ENCODE results near the gene SERPINB6. TPM values are rescaled to one million over a fixed set of nuclear protein-coding genes. Genes with fewer than 3 reads are reported as not detected.
"Not testable (repeated sequence)": the region's sequence is repeated elsewhere in the genome, so short reads cannot be mapped to it uniquely, and the experiment has no call there.

The SERPINB6 gene
- total RNA-seq, 1 experiment from 2014 or later = 38.7 TPM

DNA sequence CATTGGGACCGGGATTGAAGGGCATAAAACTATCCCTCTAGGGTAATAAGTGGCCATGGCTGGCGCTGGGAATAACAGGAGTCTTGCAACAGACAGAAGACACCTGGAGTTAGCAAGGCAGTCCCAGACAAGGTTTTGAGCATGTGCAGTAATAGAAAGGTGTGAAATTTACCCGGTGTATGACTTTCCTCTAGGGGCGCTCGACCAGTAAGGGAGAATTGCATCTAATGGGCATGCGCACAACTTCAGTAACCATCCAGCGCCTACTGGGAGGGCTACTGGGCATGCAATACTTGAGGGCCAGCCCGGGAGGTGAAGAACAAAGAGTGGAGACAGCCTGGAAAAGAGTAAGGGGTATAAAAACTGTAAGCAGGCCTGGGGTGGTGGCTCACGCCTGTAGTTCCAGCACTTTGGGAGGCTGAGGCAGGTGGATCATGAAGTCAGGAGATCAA, 32.7 kb downstream of the SERPINB6 start:
- DNase-seq (ENCODE audit: low read depth) = peak; percentile 59

DNA sequence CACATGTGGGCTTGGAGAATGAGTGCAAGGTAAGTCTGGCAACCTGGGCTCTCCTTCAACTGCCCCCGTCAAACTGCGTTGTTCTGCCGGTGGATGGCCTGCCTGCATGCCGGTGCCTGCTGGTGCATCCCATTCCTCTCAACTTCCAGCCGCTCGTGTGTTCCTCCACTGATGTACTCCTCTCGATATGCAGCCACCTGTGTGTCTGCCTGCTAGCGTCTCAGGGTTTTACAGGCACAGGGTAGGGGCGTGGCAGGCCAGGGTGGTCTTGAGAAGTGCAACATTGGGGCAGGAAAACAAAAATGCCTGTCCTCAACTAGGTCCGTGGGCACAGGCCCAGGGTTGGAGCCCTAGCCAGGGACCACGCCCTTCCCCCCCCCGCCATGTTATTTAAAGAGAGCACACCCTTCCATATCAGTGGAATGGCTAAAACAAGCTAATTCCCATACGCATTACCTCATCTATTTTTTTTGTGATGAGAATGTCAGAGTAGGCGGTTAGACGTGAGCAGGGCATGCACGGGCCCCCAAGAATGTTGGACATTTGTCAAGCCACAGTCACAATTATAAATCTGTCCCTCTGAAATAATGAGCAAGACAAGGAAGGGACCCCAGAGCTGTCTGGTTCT, 33.2 kb downstream of the SERPINB6 start:
- no peak for DNase-seq (ENCODE audit: low read depth)

DNA sequence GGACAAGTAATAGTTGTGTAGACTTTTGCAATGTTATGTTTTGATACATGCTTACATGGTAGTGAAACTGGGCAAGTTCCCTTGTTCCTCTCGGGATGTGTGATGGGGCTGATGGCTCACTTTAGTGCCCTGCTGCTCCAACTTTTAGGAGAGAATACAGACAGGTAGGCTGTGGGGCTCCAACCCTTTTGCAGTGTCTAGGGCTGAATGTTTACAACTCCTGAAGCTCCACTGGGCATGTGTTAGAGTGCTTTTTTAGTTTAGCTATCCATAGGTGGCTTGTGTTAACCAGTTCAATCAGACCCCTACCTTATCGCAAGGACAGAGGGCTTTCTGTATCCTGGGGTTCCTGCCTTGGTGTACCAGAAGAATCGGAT, 33.8 kb downstream of the SERPINB6 start:
- DNase-seq (ENCODE audit: low read depth) = no peak

DNA sequence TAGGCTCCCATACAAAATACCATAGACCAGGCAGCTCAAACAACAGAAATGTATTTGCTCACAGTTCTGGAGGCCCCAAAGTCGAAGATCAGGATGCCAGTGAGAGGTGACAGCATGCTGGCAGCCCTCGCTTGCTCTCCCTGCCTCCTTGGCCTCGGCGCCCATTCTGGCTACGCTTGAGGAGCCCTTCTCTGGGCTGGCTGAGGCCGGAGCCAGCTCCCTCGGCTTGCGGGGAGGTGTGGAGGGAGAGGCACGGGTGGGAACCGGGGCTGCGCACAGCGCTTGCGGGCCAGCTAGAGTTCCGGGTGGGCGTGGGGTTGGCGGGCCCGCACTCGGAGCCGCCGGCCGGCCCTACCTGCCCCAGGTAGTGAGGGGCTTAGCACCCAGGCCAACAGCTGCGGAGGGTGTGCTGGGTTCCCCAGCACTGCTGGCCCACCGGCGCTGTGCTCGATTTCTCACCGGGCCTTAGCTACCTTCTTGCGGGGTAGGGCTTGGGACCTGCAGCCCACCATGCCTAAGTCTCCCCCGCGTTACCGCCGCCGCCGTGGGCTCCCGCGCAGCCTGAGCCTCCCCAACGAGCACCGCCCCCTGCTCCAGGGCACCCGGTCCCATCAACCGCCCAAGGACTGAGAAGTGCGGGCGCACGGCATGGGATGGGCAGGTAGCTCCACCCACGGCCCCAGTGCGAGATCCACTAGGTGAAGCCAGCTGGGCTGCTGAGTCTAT, 35.6 kb downstream of the SERPINB6 start:
- DNase-seq (ENCODE audit: low read depth) = no peak

DNA sequence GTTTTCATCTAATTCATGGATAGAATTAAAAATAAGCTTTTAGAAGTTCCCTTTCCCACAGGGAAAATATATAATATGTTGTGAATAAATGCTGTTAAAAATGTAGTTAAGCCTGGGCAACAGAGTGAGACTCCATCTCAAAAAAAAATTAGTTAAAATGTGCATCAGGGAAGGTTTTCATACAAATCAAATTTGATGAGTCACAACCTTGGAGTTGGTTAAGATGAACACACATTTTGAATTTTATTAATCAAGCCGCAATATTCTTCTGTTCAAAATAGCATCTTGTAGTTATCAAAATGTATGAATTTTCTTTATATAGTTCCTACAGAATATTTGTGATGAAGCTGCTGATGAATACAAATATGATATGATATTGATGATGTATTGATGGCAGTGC, 37.3 kb downstream of the SERPINB6 start:
- DNase-seq (ENCODE audit: low read depth) = no peak

DNA sequence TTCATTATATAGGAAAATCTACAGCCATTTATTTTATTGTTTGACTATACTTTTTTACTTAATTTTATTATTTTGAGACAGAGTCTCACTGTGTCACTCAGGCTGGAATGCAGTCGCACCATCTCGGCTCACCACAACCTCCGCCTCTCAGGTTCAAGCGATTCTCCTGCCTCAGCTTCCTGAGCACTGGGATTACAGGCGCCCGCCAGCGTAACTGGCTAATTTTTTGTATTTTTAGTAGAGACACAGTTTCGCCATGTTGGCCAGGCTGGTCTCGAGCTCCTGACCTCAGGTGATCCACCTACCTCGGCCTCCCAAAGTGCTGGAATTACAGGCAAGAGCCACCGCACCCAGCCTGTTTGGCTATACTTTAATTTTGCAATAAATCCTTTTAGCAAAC, 38.5 kb downstream of the SERPINB6 start:
- not testable (repeated sequence) for DNase-seq (ENCODE audit: low read depth)

DNA sequence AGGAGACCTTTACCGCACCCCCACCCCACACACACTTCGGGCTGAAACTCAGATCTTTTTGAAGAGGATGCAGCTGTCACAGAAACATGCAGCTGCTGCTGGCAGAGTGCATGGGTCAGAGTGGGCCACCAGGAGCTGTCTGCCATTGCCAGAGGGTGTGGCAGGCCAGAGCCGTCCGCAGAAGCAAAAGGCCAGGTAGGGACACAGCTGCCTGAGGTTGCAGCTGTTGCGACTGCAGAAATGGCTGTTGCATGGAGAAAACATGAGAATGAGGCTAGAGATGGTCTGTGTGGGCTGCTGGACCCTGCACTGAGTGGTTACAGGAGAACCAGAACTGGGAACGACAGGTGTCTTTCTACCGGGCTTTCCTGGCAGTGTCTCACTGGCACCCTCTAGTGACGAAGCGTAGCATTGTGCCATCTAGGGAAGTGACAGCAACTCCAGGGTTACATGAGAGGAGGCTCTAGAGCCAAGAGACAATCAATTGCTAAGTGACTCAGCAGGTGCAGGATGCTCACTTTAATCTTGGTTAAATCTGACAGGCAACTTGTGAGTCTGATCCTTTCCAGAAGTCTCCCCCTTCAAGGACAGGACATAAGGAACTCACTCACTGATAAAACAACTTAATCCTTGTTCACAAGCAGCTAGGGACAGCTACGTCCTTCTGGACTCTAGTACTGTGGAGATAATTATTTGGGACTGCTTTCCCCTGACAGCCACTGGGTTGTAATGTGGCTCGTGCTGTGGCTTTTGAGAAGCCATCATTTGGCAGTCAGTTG, 39.2 kb downstream of the SERPINB6 start:
- peak; percentile 84 for DNase-seq (ENCODE audit: low read depth)

DNA sequence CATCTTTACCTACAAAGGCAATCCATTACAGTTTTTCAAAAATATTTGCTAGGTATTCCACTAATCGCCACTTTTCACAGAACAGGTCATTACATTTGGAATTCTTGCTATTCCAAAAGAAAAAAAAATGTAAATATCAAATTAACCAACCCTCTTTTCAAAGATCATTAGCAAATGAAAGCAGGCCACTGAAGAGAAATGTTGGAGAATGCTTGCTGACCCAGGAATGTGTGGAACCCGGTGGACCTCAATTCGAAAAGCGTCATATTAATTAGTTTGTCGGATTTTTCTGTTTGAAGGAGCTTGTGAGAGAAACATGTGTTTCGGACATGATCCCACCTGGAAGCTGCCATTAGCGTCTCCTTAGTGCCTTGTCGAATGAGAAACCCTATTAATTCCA, 40.3 kb downstream of the SERPINB6 start:
- DNase-seq (ENCODE audit: low read depth) = no peak

DNA sequence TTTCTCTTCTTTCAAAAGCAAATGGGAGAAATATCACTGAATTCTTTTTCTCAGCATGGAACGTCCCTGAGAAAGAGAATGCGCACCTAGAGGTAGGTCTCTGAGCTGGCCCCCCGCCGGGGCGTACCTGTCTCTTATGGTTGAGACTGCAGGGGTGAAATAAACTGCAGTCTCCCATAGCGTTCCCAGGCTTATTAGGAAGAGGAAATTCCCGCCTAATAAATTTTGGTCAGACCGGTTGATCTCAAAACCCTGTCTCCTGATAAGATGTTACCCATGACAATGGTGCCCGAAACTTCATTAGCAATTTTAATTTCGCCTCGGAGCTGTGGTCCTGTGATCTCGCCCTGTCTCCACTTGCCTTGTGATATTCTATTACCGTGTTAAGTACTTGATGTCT, 43.4 kb downstream of the SERPINB6 start:
- not testable (repeated sequence) for DNase-seq (ENCODE audit: low read depth)

DNA sequence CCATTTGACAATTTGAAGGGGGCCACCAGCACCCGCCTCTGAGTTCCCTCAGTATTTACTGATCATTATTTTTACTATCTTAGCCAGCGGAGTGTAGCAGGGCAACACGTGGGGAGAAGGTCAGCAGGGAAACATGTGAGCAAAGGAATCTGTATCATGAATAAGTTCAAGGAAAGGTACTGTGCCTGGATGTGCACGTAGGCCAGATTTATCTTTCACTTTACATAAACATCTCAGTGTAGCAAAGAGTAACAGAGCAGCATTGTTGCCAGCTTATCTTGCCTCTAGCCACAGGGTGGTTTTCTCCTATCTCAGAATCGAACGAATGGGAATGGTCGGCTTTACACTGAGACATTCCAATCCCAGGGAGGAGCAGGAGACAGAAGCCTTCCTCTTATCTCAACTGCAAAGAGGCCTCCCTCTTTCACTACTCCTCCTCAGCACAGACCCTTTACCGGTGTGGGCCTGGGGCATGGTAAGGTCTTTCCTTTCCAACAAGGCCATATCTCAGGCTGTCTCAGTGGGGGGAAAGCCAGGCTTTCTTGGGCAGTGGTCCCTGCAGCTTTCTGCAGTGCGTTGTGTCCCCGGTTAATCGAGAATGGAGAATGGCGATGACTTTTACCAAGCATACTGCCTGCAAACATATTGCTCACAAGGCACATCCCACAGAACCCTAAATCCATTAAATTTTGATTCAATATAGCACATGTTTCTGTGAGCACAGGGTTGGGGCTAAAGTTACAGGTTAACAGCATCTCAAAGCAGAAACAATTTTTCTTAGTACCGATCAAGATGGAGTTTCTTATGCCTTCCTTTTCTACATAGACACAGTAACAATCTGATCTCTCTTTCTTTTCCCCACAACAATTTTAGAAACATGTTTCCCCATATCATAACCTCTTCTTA, 45.3 kb downstream of the SERPINB6 start:
- not testable (repeated sequence) for DNase-seq (ENCODE audit: low read depth)

DNA sequence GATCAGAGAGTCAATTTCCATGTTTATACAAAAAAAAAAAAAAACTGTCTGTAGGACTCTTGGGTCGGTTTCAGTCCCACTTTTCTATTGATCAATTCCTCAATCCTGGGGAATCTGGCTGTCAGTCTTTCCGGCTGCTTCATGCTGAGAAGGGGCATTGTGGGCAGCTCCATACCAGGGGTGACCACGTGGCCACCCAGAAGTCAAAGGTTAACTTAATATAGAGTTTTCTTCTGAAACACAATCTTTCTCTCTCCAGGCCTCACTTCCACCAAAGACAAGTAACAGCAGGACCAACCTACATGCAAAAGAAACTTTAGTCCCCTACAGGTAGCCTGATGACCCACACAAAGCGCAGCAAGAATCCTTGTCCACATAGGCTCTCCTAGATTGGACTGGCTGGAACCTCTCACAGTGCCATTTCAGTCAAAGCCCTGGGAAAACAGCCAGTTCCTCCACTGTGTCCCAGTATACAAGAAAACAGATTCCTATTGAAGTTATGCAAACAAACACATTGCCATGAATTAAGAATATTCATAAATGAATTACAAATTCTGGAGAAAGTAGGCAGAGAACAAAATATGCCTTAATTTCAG, 49.7 kb downstream of the SERPINB6 start:
- DNase-seq (ENCODE audit: low read depth) = no peak

DNA sequence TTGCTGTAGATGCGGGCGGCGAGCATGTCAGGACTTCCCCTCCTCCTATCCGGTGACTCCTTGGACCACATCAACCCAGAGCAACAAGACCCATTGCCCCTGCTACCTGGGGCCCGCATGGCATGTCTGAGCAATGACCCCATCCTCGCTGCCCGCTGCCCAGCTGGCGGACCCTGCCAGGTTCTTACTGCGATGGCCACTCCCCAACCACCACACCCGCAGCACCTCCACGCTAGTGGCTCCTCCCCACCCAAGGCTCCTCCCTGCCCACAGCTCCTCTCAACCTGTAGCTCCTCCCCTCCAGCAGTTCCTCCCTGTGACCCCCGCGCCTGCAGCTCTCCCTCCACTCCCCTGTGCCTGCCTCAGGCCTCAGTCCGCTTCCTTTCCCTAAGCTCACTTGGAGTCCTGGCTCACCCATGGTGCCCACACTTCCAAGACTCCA, 50.7 kb downstream of the SERPINB6 start:
- no peak for DNase-seq (ENCODE audit: low read depth)

DNA sequence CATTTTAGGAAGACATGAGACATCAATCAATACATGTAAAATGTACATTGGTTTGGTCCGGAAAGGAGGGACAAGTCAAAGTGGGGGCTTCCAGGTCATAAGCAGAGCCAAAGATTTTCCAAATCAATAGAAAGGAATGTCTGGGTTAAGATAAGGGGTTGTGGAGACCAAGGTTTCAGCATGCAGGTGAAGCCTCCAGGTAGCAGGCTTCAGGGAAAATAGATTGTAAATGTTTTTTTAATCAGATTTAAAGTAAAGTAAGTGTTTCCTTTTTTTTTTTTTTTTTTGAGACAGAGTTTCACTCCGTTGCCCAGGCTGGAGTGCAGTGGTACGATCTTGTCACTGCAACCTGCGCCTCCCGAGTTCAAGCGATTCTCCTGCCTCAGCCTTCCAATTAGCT, 51.5 kb downstream of the SERPINB6 start:
- DNase-seq (ENCODE audit: low read depth) = no peak

DNA sequence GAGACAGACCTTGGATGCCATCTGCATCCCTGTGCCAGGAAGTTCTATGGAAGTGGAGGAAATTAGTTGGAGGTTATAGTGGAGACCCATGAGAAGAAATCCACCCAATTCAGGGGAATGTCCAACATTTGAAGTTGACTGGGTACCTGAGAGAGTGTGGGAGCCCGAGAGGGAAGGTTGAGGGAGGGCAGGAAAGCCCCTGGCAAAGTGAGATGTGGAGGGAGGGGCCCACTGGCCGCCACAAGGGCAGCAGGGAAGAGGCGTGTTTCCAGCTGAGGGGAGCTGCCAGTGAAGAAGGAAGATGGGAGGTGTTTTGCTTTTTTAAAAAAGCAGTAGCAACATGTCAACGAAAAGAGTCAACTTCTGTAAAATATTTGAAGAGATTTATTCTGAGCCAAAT, 52.0 kb downstream of the SERPINB6 start:
- DNase-seq (ENCODE audit: low read depth) = no peak

DNA sequence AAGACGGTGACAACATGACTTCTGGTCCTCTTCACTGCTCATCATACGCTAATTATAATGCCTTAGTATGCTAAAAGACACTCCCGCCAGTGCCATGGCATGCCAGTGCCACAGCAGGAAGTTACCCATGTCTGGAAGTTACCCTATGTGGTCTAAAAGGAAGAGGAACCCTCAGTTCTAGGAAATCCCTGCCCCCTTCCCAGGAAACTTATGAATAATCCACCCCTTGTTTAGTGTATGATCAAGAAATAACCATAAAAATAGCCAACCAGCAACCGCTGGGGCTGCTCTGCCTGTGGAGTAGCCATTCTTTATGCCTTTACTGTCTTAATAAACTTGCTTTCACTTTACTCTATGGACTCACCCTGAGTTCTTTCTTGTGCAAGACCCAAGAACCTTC, 52.4 kb downstream of the SERPINB6 start:
- no peak for DNase-seq (ENCODE audit: low read depth)

DNA sequence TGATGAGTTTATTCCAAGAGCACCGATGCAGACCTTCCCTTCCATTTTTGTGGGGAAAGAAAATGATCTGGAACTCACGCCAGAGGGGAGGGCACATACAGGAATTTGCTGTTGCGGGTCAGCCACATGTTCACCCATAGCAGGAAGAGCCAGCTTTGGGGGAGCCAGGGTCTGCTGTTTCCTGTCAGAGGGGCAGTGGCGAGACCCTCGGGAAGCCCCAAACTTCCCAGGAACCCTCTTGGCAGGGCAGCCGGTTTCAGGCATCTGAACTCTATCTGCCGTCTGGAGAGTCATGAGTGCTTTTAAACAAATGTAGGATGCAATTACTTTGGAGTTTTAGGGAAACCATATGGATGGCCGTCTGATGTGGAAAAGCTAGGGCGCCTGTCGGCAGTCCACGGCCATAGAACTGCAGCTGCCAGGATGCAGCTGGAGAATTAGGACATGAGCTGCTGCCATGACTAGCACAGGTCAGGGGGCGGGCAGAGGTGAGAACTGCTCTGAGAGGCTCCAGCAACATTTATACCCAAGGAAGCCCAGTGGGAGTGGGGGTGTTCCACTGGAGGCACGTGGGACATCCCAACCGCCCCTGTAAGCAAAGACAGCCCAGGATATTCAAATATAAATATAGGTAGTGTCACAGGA, 53.4 kb downstream of the SERPINB6 start:
- no peak for DNase-seq (ENCODE audit: low read depth)

DNA sequence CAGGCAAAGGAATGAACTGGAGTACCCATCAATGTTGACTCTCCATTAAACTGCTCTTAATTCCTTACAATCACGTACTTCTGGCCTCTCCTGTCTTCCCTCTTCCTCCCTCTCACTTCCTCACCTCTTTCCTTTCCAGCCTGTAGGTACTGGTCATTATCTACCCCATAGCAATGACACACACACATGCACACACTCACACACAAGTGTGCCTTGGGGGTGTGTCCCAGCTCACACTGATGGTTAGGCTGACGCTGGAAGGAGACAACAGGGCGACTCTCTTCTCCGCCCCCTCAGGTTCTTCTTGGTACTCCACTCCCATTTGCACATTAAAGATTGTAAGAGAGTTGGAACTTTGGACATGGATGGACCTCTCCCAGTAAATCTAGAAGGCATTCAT, 54.3 kb downstream of the SERPINB6 start:
- DNase-seq (ENCODE audit: low read depth) = no peak

DNA sequence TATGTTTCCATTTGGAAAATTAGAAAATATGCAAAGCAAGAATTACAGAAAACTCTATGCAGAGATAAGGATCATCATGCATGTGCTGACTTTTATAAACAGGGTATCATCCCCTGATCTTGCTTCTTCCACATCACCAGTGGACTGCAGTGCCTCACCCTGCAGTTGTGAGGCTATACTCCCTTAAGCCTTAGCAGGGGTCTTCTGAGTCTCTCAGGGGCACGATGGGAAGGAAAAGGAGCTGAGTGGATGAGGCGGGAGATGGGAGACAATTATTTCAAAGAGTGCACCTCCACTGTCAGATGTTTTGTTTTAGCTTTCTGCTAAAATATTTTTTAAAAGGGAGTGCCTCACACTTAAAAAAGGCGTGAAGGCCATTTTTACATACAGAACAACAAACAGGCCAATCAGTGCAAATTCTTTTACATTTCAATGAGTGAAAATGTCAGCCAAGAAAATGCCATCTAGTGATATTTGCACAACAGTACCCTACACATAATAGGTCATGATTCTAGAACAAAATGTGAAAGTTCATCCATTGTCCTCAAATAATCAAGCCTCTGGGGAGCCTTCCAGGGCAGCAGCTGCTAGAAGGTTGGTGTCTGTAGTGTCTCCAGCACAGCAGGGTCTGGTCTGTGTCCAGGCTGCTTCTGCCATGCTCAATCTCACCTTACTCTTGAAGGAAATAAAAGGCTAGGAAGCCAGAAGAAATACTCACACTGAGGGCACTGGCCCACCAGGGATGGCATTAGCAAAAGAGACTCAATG, 55.0 kb downstream of the SERPINB6 start:
- no peak for DNase-seq (ENCODE audit: low read depth)

DNA sequence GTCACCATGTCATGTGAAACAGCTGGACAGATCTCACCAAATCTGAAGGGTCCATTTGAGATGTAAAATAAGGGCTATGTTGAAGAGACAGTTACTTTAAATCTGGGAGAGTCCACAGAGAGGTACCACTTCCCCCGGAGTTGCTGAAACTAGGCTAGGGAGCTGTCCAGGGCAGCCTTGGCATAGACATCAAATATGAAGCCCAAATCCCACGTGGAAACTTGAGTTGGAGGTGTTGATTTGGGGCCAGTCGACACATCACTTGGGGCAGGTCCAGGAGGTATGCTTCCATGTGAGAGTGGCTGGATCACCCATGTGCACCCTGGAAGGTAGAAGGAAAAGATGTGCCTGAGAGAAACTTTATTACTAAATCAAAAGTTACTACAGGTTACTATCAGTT, 56.2 kb downstream of the SERPINB6 start:
- DNase-seq (ENCODE audit: low read depth) = no peak

DNA sequence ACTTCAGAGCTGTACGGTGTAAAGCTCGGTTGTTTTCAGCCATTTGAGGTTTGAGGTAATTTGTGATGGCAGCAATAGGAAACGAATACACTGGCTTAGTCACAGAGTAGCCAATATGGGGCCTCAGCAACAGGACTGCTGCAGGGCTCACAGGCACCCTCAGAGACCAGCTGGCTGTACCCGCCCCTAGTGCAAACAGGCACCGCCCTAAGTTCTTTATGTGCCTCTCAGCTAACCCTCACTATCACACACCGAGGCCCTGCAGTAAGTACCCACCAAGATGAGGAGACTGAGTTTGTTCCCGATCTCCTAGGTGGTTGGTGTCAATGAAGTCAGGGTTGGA, 57.1 kb downstream of the SERPINB6 start:
- no peak for DNase-seq (ENCODE audit: low read depth)

Data from Daoy (cell line).